Measurements from ENCODE around the gene OSTN. TPM values are rescaled to one million over a fixed set of nuclear protein-coding genes. Genes with fewer than 3 reads are reported as not detected.

OSTN gene
- total RNA-seq, 1 experiment from 2014 or later, result not detected

DNA sequence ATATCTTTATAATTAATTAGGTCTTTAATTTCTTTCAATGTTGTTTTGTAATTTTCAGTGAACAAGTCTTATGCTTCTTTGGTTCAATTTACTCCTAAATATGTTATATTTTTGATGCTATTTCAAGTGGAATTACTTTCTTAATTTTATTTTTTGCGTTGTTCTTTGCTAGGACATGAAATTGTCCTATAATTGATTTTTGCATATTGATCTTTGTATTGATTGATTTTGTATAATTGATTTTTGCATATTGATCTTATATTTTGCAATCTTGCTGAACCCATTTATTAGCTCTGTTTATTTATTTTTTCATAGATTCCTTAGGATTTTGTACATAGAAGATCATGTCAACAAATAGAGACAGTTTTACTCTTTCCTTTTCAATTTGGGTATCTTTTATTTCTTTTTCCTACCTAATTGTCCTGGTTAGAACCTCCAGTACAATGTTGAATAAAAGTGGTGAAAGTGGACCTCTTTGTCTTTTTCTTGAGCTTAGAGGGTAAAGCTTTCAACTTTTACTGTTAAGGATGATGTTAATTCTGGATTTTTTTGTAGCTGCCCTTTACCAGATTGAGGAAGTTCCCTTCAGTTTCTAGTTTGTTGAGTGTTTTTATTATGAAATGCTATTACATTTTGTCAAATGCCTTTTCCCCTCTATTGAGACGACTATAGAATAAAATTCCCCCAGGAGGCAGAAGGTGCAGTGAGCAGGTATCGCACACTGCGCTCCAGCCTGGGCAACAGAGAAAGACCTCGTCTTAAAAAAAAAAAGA lies 93.4 kb downstream of the OSTN start:
- no peaks in the 10 kb centered on the region for H3K9me3 ChIP-seq (ENCODE audit: control insufficient read depth in 1 of 2, insufficient read depth in 1 of 2, low read depth in 1 of 2, low read length in 2 of 2)
- ATAC-seq (no peak), DNase-seq (ENCODE audit: low read depth, low spot score) (no peak)
- intact Hi-C loops (cut with micrococcal nuclease), result no loop called here
- no peak overlapping the region for H2AFZ ChIP-seq (ENCODE audit: low read depth, low read length, poor library complexity, severe bottlenecking)
- RAD21 ChIA-PET (ENCODE audit: low non-redundant PET in 1 of 2, low total read pairs in 2 of 2, uncharacterized antibody in 2 of 2, unreplicated experiment in 2 of 2), result no interaction called here
- no peak overlapping the region for H3K9ac ChIP-seq (ENCODE audit: low read length)
- POLR2A ChIA-PET, result no interaction called here
- H3K4me3 ChIP-seq (replicated peaks in 1 of 2; ENCODE audit: low read depth in 1 of 2, low read length in 2 of 2), result no peak overlapping the region
- CTCF ChIA-PET, result interaction anchor here (0.6 kb wide), 1 partner anchor 16 kb away, joined by 3 read pairs; no protein-coding TSS in a partner anchor
- no peaks in the 10 kb centered on the region for H3K9me2 ChIP-seq (ENCODE audit: insufficient read depth)
- H3K4me1 ChIP-seq (ENCODE audit: control insufficient read depth in 1 of 2, insufficient read depth in 2 of 2, low read length in 2 of 2), result no peaks in the 10 kb centered on the region
- no peaks in the 10 kb centered on the region for H3K27me3 ChIP-seq (ENCODE audit: insufficient read depth, low read length)
- no TSS peak for BruUV-seq (replicated peaks)
- no peaks in the 10 kb centered on the region for H4K20me1 ChIP-seq (ENCODE audit: insufficient read depth)
- H3K4me2 ChIP-seq (ENCODE audit: low read length), result no peak overlapping the region
- H3K27ac ChIP-seq (ENCODE audit: low read depth, low read length), result no peak overlapping the region
- H3K79me2 ChIP-seq (ENCODE audit: insufficient read depth, low read length), result no peaks in the 10 kb centered on the region
- TF ChIP-seq SP1 (IDR thresholded peaks at IDR 0.05; ENCODE audit: low read depth), result no peak
- TF ChIP-seq RAD21 (IDR thresholded peaks at IDR 0.05; ENCODE audit: low read depth), result no peak
- no peak for TF ChIP-seq FOSL1 (IDR thresholded peaks at IDR 0.05; ENCODE audit: low read depth)
- TF ChIP-seq EGR1 (IDR thresholded peaks at IDR 0.05; ENCODE audit: low read depth), result no peak
- TF ChIP-seq ELF1 (IDR thresholded peaks at IDR 0.05; ENCODE audit: borderline replicate concordance, low read depth), result no peak
- TF ChIP-seq, protein P1, sequence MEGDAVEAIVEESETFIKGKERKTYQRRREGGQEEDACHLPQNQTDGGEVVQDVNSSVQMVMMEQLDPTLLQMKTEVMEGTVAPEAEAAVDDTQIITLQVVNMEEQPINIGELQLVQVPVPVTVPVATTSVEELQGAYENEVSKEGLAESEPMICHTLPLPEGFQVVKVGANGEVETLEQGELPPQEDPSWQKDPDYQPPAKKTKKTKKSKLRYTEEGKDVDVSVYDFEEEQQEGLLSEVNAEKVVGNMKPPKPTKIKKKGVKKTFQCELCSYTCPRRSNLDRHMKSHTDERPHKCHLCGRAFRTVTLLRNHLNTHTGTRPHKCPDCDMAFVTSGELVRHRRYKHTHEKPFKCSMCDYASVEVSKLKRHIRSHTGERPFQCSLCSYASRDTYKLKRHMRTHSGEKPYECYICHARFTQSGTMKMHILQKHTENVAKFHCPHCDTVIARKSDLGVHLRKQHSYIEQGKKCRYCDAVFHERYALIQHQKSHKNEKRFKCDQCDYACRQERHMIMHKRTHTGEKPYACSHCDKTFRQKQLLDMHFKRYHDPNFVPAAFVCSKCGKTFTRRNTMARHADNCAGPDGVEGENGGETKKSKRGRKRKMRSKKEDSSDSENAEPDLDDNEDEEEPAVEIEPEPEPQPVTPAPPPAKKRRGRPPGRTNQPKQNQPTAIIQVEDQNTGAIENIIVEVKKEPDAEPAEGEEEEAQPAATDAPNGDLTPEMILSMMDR (IDR thresholded peaks at IDR 0.05 in 2 of 3, conservative IDR thresholded peaks at IDR 0.05 in 1 of 3; ENCODE audit: borderline replicate concordance in 1 of 3, insufficient read depth in 1 of 3, low read depth in 2 of 3, low read length in 2 of 3), result no peak
- TF ChIP-seq EZH2phosphoT487 (IDR thresholded peaks at IDR 0.05; ENCODE audit: borderline replicate concordance), result no peak
- TF ChIP-seq, protein P2, sequence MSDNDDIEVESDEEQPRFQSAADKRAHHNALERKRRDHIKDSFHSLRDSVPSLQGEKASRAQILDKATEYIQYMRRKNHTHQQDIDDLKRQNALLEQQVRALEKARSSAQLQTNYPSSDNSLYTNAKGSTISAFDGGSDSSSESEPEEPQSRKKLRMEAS (IDR thresholded peaks at IDR 0.05), result no peak
- no peak for TF ChIP-seq POLR2AphosphoS5 (IDR thresholded peaks at IDR 0.05; ENCODE audit: low read depth, low read length)
- no peak for TF ChIP-seq POLR2A (IDR thresholded peaks at IDR 0.05; ENCODE audit: borderline replicate concordance, extremely low read depth, insufficient read depth, insufficient read length)
- TF ChIP-seq CBX3 (IDR thresholded peaks at IDR 0.05; ENCODE audit: low read depth), result no peak
- TF ChIP-seq EZH2 (IDR thresholded peaks at IDR 0.05), result no peak
- TF ChIP-seq, protein P3, sequence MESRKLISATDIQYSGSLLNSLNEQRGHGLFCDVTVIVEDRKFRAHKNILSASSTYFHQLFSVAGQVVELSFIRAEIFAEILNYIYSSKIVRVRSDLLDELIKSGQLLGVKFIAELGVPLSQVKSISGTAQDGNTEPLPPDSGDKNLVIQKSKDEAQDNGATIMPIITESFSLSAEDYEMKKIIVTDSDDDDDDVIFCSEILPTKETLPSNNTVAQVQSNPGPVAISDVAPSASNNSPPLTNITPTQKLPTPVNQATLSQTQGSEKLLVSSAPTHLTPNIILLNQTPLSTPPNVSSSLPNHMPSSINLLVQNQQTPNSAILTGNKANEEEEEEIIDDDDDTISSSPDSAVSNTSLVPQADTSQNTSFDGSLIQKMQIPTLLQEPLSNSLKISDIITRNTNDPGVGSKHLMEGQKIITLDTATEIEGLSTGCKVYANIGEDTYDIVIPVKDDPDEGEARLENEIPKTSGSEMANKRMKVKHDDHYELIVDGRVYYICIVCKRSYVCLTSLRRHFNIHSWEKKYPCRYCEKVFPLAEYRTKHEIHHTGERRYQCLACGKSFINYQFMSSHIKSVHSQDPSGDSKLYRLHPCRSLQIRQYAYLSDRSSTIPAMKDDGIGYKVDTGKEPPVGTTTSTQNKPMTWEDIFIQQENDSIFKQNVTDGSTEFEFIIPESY (IDR thresholded peaks at IDR 0.05; ENCODE audit: extremely low read depth, insufficient replicate concordance, low read length), result no peak
- no peak for TF ChIP-seq JUND (IDR thresholded peaks at IDR 0.05)
- TF ChIP-seq YY1 (IDR thresholded peaks at IDR 0.05; ENCODE audit: extremely low read depth, insufficient replicate concordance, low read depth, low read length), result no peak
- no peak for TF ChIP-seq SRF (IDR thresholded peaks at IDR 0.05; ENCODE audit: low read depth)
- no peak for TF ChIP-seq CEBPB (IDR thresholded peaks at IDR 0.05; ENCODE audit: low read depth)
- no peaks in the 10 kb centered on the region for H3K36me3 ChIP-seq (ENCODE audit: control insufficient read depth in 1 of 2, insufficient read depth in 2 of 2, low read length in 2 of 2)

Measured in HCT116 (cell line).